Esophagus muscularis mucosa (tissue), 3 donors: Measurements from ENCODE around the gene DYNLRB1.

ENCODE experiments used
- CTCF ChIP-seq, 3 experiments: fragments of 200-600 bp in 2 of 3; fragments of 450-650 bp in 1 of 3; sonication (generic) in 2 of 3; IDR thresholded peaks; one replicate each; pipeline ENCODE4 v1.5.1; 2017 to 2019; ENCODE audit warnings: antibody characterized with exemption in 3 of 3, mild to moderate bottlenecking in 2 of 3, moderate library complexity in 1 of 3
- POLR2A ChIP-seq: fragments of 450-650 bp; IDR thresholded peaks from one replicate; pipeline ENCODE4 v1.6.1; 2017; ENCODE audit warnings: antibody characterized with exemption, moderate library complexity, mild to moderate bottlenecking, low read depth

DNA sequence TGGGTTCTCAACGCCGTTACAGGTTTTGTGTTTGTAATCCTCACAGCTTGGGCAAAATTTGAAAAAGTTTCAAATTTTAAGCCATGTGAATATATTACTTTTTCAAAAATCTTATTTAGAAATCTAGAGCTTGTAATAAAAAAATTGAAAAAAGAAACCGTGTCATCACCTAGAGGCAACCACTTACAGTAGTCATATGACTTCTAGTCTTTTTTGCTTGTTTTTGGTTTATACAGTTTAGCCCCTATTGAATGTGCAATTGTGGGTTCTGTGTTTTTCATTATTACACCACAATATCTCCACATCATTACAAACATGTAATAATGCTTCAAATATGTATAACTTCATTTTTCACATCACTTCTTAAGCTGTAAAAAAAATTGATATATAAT is 888 bp downstream of the DYNLRB1 start:
- no peak for TF ChIP-seq POLR2A
- no peak for TF ChIP-seq CTCF (IDR thresholded peaks at IDR 0.05)
